AG04450 (cell line): ENCODE measurements around the gene COLQ. TPM values are rescaled to one million over a fixed set of nuclear protein-coding genes. Genes with fewer than 3 reads are reported as not detected.

ENCODE experiments used
- CTCF ChIA-PET: fragments of 300-600, 350-600 bp; formaldehyde crosslinking; extraction: SDS; loops from one replicate; lab custom pipeline; 2022; ENCODE audit warnings: antibody characterized with exemption, inconsistent platforms; lab: Charles Lee
- POLR2A ChIA-PET: fragments of 350-600 bp; formaldehyde crosslinking; extraction: SDS; loops from one replicate; lab custom pipeline; 2021; ENCODE audit warnings: antibody characterized with exemption, inconsistent platforms; lab: Yijun Ruan, JAX
- DNase-seq: peaks from one replicate; pipeline ENCODE4 v3.0.0-alpha.2; 2011; ENCODE audit warnings: low read depth, low spot score
- H3K27ac ChIP-seq: one replicate; pipeline ENCODE4 v1.5.1; 2012; ENCODE audit warnings: low read depth, low read length, control low read depth
- H3K27me3 ChIP-seq: one replicate; pipeline ENCODE4 v1.6.0; 2012; ENCODE audit warnings: low read length; ENCODE audit not compliant: control insufficient read depth, insufficient read depth
- H3K4me3 ChIP-seq: 2 replicates; pipeline ENCODE4 v1.5.1; 2011; ENCODE audit warnings: mild to moderate bottlenecking, low read depth, low read length, control low read depth
- H3K9me3 ChIP-seq: 2 replicates; pipeline ENCODE4 v1.5.1; 2012; ENCODE audit warnings: low read length; ENCODE audit not compliant: control insufficient read depth, insufficient read depth
- polyA plus RNA-seq: library from polyadenylated mRNA; depleted of rRNA; stranded (reverse); fragments of >200 nt; gene quantifications from 2 replicates; pipeline ENCODE4 v1.2.3, GENCODE V29; 2011
- TF ChIP-seq, protein P1 (sequence below): IDR thresholded peaks from 2 replicates; pipeline ENCODE4 v1.5.1; 2011; ENCODE audit warnings: low read depth, low read length, control low read depth, inconsistent platforms

COLQ gene
- polyA plus RNA-seq, 1 experiment: 0.95 TPM

DNA sequence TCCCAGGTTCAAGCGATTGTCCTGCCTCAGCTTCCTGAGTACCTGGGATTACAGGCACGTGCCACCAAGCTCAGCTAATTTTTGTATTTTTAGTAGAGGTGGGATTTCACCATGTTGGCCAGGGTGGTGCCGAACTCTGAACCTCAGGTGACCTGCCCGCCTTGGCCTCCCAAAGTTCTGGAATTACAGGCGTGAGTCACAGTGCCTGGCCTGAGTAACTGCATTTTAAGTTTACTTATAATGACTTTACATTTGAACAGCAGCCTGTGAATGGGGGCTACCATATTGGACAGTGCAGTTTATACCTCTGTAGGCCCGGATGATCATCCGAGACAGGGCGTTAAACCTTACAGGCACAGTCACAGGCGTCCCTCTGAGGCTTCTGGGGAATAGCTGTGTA is 69.3 kb downstream of the COLQ start:
- TF ChIP-seq, protein P1, sequence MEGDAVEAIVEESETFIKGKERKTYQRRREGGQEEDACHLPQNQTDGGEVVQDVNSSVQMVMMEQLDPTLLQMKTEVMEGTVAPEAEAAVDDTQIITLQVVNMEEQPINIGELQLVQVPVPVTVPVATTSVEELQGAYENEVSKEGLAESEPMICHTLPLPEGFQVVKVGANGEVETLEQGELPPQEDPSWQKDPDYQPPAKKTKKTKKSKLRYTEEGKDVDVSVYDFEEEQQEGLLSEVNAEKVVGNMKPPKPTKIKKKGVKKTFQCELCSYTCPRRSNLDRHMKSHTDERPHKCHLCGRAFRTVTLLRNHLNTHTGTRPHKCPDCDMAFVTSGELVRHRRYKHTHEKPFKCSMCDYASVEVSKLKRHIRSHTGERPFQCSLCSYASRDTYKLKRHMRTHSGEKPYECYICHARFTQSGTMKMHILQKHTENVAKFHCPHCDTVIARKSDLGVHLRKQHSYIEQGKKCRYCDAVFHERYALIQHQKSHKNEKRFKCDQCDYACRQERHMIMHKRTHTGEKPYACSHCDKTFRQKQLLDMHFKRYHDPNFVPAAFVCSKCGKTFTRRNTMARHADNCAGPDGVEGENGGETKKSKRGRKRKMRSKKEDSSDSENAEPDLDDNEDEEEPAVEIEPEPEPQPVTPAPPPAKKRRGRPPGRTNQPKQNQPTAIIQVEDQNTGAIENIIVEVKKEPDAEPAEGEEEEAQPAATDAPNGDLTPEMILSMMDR: no peak
- no peak overlapping the region for H3K4me3 ChIP-seq
- ChIA-PET POLR2A (no interaction called here), CTCF (no interaction called here)
- no peak overlapping the region for H3K27ac ChIP-seq
- no peaks in the 10 kb centered on the region for H3K9me3 ChIP-seq
- H3K27me3 ChIP-seq: no peaks in the 10 kb centered on the region
- DNase-seq: no peak

GRCh38 chr3:15451216-15452113 is 70.0 kb downstream of the COLQ start:
- no peaks in the 10 kb centered on the region for H3K9me3 ChIP-seq
- ChIA-PET POLR2A (no interaction called here), CTCF (no interaction called here)
- H3K27ac ChIP-seq: no peak overlapping the region
- DNase-seq: no peak
- TF ChIP-seq, protein P1: no peak
- no peak overlapping the region for H3K4me3 ChIP-seq
- no peaks in the 10 kb centered on the region for H3K27me3 ChIP-seq

- ChIA-PET POLR2A (no interaction called here), CTCF (interaction anchor here (0.6 kb wide), 1 partner anchor 120 kb away, joined by 3 read pairs; no protein-coding TSS in a partner anchor)
- no peak for DNase-seq
- H3K4me3 ChIP-seq: no peak overlapping the region
- H3K27me3 ChIP-seq: no peaks in the 10 kb centered on the region
- H3K27ac ChIP-seq: no peak overlapping the region
- TF ChIP-seq, protein P1: no peak
- H3K9me3 ChIP-seq: no peaks in the 10 kb centered on the region
Observed at GRCh38 chr3:15450438-15451215, 70.9 kb downstream of the COLQ start.

DNA sequence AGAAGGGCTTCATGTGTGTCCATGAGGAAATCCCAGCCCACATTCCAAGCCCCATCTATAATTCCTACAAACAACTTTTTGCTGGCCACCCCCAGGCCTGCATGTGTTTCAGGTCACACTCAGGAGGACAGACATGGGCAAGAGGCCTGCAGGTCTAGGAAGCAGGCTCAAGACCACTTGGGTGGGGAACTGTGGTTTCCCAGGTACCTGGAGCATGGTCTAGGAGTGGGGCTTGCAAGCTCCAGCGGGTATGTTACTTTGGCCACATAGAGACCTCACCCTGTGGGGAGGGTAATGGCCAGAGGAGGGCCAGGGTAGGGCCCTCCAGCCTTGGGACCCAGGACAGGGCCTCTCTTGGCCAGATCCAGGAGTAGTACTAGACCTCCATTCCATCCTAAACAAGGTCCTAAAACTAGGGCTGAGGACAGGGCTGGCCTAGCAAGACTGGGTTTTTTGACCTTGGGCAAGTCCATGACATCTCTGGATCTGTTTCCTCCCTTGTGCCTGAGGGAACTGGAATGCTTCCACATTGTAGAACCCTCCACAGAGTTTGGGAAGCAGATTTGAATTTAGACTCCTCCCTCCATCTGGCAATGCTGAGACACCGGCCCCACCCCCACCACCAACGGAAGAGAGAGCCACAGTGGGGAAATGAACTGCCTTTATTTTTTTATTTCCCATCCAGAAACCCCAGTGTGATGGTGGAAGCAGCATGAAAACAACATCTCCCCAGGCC is 71.8 kb downstream of the COLQ start:
- TF ChIP-seq, protein P1: no peak
- ChIA-PET POLR2A (no interaction called here), CTCF (no interaction called here)
- no peaks in the 10 kb centered on the region for H3K9me3 ChIP-seq
- no peak overlapping the region for H3K27ac ChIP-seq
- no peak overlapping the region for H3K4me3 ChIP-seq
- DNase-seq: no peak
- H3K27me3 ChIP-seq: no peaks in the 10 kb centered on the region
